H9 (cell line): Measurements from ENCODE around the gene TMEM175. TPM values are rescaled to one million over a fixed set of nuclear protein-coding genes. Genes with fewer than 3 reads are reported as not detected.
"Not testable (repeated sequence)": the region's sequence is repeated elsewhere in the genome, so short reads cannot be mapped to it uniquely, and the experiment has no call there.

Experiments used
- DNase-seq: peaks from one replicate; pipeline ENCODE4 v3.0.0-alpha.2; 2017
- H2AFZ ChIP-seq: one replicate; pipeline ENCODE4 v1.6.1; 2013; ENCODE audit warnings: mild to moderate bottlenecking, low read length, control low read depth, moderate library complexity
- H2AK5ac ChIP-seq: 2 replicates; pipeline ENCODE4 v1.6.1; 2013; ENCODE audit warnings: low read length, control low read depth, mixed read lengths; ENCODE audit not compliant: insufficient read length
- H2BK120ac ChIP-seq: one replicate; pipeline ENCODE4 v1.6.1; 2013; ENCODE audit warnings: low read depth, mild to moderate bottlenecking, low read length, control low read depth, inconsistent platforms; ENCODE audit not compliant: poor library complexity, severe bottlenecking
- H2BK12ac ChIP-seq: 2 replicates; pipeline ENCODE4 v1.6.1; 2013; ENCODE audit warnings: low read length, control low read depth, mixed read lengths, low read depth; ENCODE audit not compliant: insufficient read length
- H2BK15ac ChIP-seq: 2 replicates; pipeline ENCODE4 v1.6.1; 2013; ENCODE audit warnings: low read depth, low read length, control low read depth
- H2BK20ac ChIP-seq: one replicate; pipeline ENCODE4 v1.6.1; 2013; ENCODE audit warnings: low read depth, mild to moderate bottlenecking, low read length, control low read depth, inconsistent platforms; ENCODE audit not compliant: poor library complexity, severe bottlenecking
- H2BK5ac ChIP-seq: 2 replicates; pipeline ENCODE4 v1.6.1; 2013; ENCODE audit warnings: low read length, control low read depth, mixed read lengths; ENCODE audit not compliant: insufficient read length
- H3K14ac ChIP-seq: 2 replicates; pipeline ENCODE4 v1.6.1; 2013; ENCODE audit warnings: low read length, control low read depth; ENCODE audit not compliant: insufficient read depth
- H3K18ac ChIP-seq: 2 replicates; pipeline ENCODE4 v1.6.1; 2013; ENCODE audit warnings: low read depth, mild to moderate bottlenecking, mixed read lengths, low read length, control low read depth; ENCODE audit not compliant: insufficient read length
- H3K23ac ChIP-seq: 2 replicates; pipeline ENCODE4 v1.6.1; 2013; ENCODE audit warnings: low read length, control low read depth, mixed read lengths, low read depth; ENCODE audit not compliant: insufficient read length
- H3K23me2 ChIP-seq: 2 replicates; pipeline ENCODE4 v1.6.1; 2013; ENCODE audit warnings: low read depth, mild to moderate bottlenecking, mixed read lengths, low read length, control low read depth; ENCODE audit not compliant: insufficient read length, poor library complexity, severe bottlenecking
- H3K27ac ChIP-seq: 2 replicates; pipeline ENCODE4 v1.5.1; 2013; ENCODE audit warnings: low read length, control low read depth, mixed read lengths, low read depth; ENCODE audit not compliant: insufficient read length
- H3K27me3 ChIP-seq: 2 replicates; pipeline ENCODE4 v1.6.1; 2013; ENCODE audit warnings: low read length, control low read depth, inconsistent platforms; ENCODE audit not compliant: insufficient read depth
- H3K4ac ChIP-seq: 2 replicates; pipeline ENCODE4 v1.6.1; 2013; ENCODE audit warnings: low read depth, mild to moderate bottlenecking, control low read depth, inconsistent platforms, low read length, moderate library complexity
- H3K4me1 ChIP-seq: 2 replicates; pipeline ENCODE4 v1.6.1; 2013; ENCODE audit warnings: low read length, control low read depth, inconsistent platforms; ENCODE audit not compliant: insufficient read depth
- H3K4me2 ChIP-seq: 2 replicates; pipeline ENCODE4 v1.6.1; 2013; ENCODE audit warnings: low read length, control low read depth, mixed read lengths; ENCODE audit not compliant: insufficient read length, insufficient read depth
- H3K56ac ChIP-seq: 2 replicates; pipeline ENCODE4 v1.6.1; 2013; ENCODE audit warnings: low read depth, mild to moderate bottlenecking, mixed read lengths, low read length, control low read depth; ENCODE audit not compliant: insufficient read length
- H3K79me1 ChIP-seq: 2 replicates; pipeline ENCODE4 v1.6.1; 2013; ENCODE audit warnings: low read depth, mild to moderate bottlenecking, moderate library complexity, low read length, control low read depth, inconsistent platforms; ENCODE audit not compliant: insufficient read depth, poor library complexity, severe bottlenecking
- H3K79me2 ChIP-seq: 2 replicates; pipeline ENCODE4 v1.6.1; 2013; ENCODE audit warnings: low read length, control low read depth, inconsistent platforms; ENCODE audit not compliant: insufficient read depth
- H3K9ac ChIP-seq: 2 replicates; pipeline ENCODE4 v1.6.1; 2013; ENCODE audit warnings: low read length, control low read depth, mixed read lengths; ENCODE audit not compliant: insufficient read length; ENCODE audit errors: extremely low read depth
- H3K9me3 ChIP-seq: one replicate; pipeline ENCODE4 v1.6.1; 2013; ENCODE audit warnings: low read depth, low read length, inconsistent platforms; ENCODE audit not compliant: control insufficient read depth
- H3T11ph ChIP-seq: one replicate; pipeline ENCODE4 v1.6.1; 2013; ENCODE audit warnings: mild to moderate bottlenecking, low read length, control low read depth, inconsistent platforms
- H4K20me1 ChIP-seq: one replicate; pipeline ENCODE4 v1.6.1; 2013; ENCODE audit not compliant: control insufficient read depth, insufficient read length, insufficient read depth
- H4K5ac ChIP-seq: 2 replicates; pipeline ENCODE4 v1.6.1; 2013; ENCODE audit warnings: low read depth, mild to moderate bottlenecking, mixed read lengths, low read length, control low read depth; ENCODE audit not compliant: insufficient read length
- H4K8ac ChIP-seq: replicated peaks from 2 replicates; pipeline ENCODE4 v1.6.1; 2013; ENCODE audit warnings: low read length, control low read depth, mixed read lengths, low read depth; ENCODE audit not compliant: insufficient read length
- H4K91ac ChIP-seq: 2 replicates; pipeline ENCODE4 v1.6.1; 2013; ENCODE audit warnings: low read depth, mild to moderate bottlenecking, moderate library complexity, mixed read lengths, low read length, control low read depth; ENCODE audit not compliant: insufficient read length
- H3K27ac Mint-ChIP-seq, 3 experiments: 2 replicates in 2 of 3; 3 replicates in 1 of 3; pipeline ENCODE4 v1.8.0; 2020 to 2021; ENCODE audit warnings: mixed read lengths in 3 of 3, mild to moderate bottlenecking in 1 of 3, moderate library complexity in 1 of 3
- H3K27me3 Mint-ChIP-seq: 2 replicates; pipeline ENCODE4 v1.8.0; 2021; ENCODE audit warnings: low read depth, mild to moderate bottlenecking, moderate library complexity, mixed read lengths
- H3K36me3 Mint-ChIP-seq, 3 experiments: 2 replicates in 2 of 3; 3 replicates in 1 of 3; pipeline ENCODE4 v1.8.0; 2020 to 2021; ENCODE audit warnings: low read depth in 3 of 3, mixed read lengths in 3 of 3; ENCODE audit not compliant: insufficient read depth in 1 of 3
- H3K4me1 Mint-ChIP-seq, 2 experiments: 2 replicates each; pipeline ENCODE4 v1.8.0; 2020; ENCODE audit warnings: mixed read lengths in 2 of 2
- H3K4me3 Mint-ChIP-seq, 2 experiments: 2 replicates in 1 of 2; 3 replicates in 1 of 2; pipeline ENCODE4 v1.8.0; 2020 to 2021; ENCODE audit warnings: mild to moderate bottlenecking in 2 of 2, mixed read lengths in 2 of 2, moderate library complexity in 1 of 2
- H3K9me3 Mint-ChIP-seq, 2 experiments: 2 replicates in 1 of 2; 3 replicates in 1 of 2; pipeline ENCODE4 v1.8.0; 2020; ENCODE audit warnings: mild to moderate bottlenecking in 2 of 2, mixed read lengths in 2 of 2, moderate library complexity in 1 of 2
- CTCF ChIP-seq: fragments of 200-600 bp; sonication (generic); conservative IDR thresholded peaks from 3 replicates; pipeline ENCODE4 v1.8.0; 2021; ENCODE audit warnings: antibody characterized with exemption, mild to moderate bottlenecking
- WGBS: extraction: QIAGEN DNeasy Blood & Tissue Kit; methylation state at CpG from one replicate; pipeline ENCODE4 v1.1.7; 2013; ENCODE audit warnings: missing lambda C conversion rate, low lambda C conversion rate, mixed read lengths; ENCODE audit not compliant: insufficient read length; ENCODE audit errors: extremely low coverage; 5-methylcytosine and 5-hydroxymethylcytosine counted together
- total RNA-seq: library from RNA; stranded (reverse); gene quantifications from 2 replicates; pipeline ENCODE4 v1.2.1, GENCODE V29; 2021

Gene TMEM175
- total RNA-seq, 1 experiment from 2014 or later = 6.4 TPM

- H3K27ac Mint-ChIP-seq = no peak overlapping the region
- H3K18ac ChIP-seq = no peak overlapping the region
- peak overlapping the region in 1 of 2 experiments; percentile 58; a peak in 1 of 5 replicates for H3K4me3 Mint-ChIP-seq
- no peak overlapping the region for H4K91ac ChIP-seq
- H2BK20ac ChIP-seq = no peak overlapping the region
- H3K9me3 Mint-ChIP-seq = peaks cover 5 to 8% of the 10 kb centered on the region in 2 experiments; a peak in 3 of 5 replicates
- no peaks in the 10 kb centered on the region for H3K79me1 ChIP-seq
- H4K8ac ChIP-seq = no peak overlapping the region
- no peak overlapping the region for H3K9ac ChIP-seq
- H3K14ac ChIP-seq = no peak overlapping the region
- H2BK12ac ChIP-seq = no peak overlapping the region
- no peak overlapping the region for H2BK5ac ChIP-seq
- H3K23ac ChIP-seq = no peak overlapping the region
- WGBS = no CpG with 5 or more reads among the region's 9 CpGs
- no peaks in the 10 kb centered on the region for H3K4me1 ChIP-seq
- H4K20me1 ChIP-seq = no peaks in the 10 kb centered on the region
- H3K4ac ChIP-seq = no peak overlapping the region
- peaks cover 29% of the 10 kb centered on the region for H3K27me3 Mint-ChIP-seq
- H3T11ph ChIP-seq = no peak overlapping the region
- no peaks in the 10 kb centered on the region for H3K9me3 ChIP-seq
- H3K23me2 ChIP-seq = peaks cover 5% of the 10 kb centered on the region
- H3K27me3 ChIP-seq = peaks cover 3% of the 10 kb centered on the region; the same call in 1 of the 2 replicates
- H3K4me1 Mint-ChIP-seq = peaks cover 4 to 7% of the 10 kb centered on the region in 2 experiments; a peak in 3 of 4 replicates
- H2BK120ac ChIP-seq = no peak overlapping the region
- H4K5ac ChIP-seq = no peak overlapping the region
- H2AK5ac ChIP-seq = no peak overlapping the region
- no peak overlapping the region for H3K27ac ChIP-seq
- no peaks in the 10 kb centered on the region for H3K36me3 Mint-ChIP-seq
- DNase-seq = no peak
- H3K4me2 ChIP-seq = no peak overlapping the region
- no peaks in the 10 kb centered on the region for H3K79me2 ChIP-seq
- no peak overlapping the region for H2AFZ ChIP-seq
- no peak overlapping the region for H3K56ac ChIP-seq
- TF ChIP-seq CTCF = no peak
- H2BK15ac ChIP-seq = no peak overlapping the region
These were observed 42.4 kb downstream of the TMEM175 start for GRCh38 chr4:974668-975067.

- H3K27ac ChIP-seq, H3K23ac ChIP-seq, H4K5ac ChIP-seq, H3K18ac ChIP-seq, H3K27me3 ChIP-seq, H3K14ac ChIP-seq, H2BK12ac ChIP-seq, H3K9me3 Mint-ChIP-seq, DNase-seq, H3K4me2 ChIP-seq, H3K79me1 ChIP-seq, H2BK20ac ChIP-seq, H3K4ac ChIP-seq, H3K9me3 ChIP-seq, H2AK5ac ChIP-seq, H4K20me1 ChIP-seq, H2BK15ac ChIP-seq, H3K56ac ChIP-seq, H2BK120ac ChIP-seq, H3K79me2 ChIP-seq, H2AFZ ChIP-seq, H3T11ph ChIP-seq, H3K4me3 Mint-ChIP-seq, H3K4me1 ChIP-seq, H4K91ac ChIP-seq, H3K4me1 Mint-ChIP-seq, H3K9ac ChIP-seq, H3K27ac Mint-ChIP-seq, H3K23me2 ChIP-seq, H3K36me3 Mint-ChIP-seq, H2BK5ac ChIP-seq, H4K8ac ChIP-seq: not testable (repeated sequence)
- peaks cover 36% of the 10 kb centered on the region for H3K27me3 Mint-ChIP-seq
- WGBS = no CpG with 5 or more reads among the region's 25 CpGs
These were observed 43.8 kb downstream of the TMEM175 start for GRCh38 chr4:976016-976415.
